Astrocyte of the cerebellum (primary cell): Measurements from ENCODE around the gene IRS1.

Experiments used
- DNase-seq: peaks from one replicate; pipeline ENCODE4 v3.0.0-alpha.2; 2011; ENCODE audit warnings: low read depth
- H3K4me3 ChIP-seq: 2 replicates; pipeline ENCODE4 v1.5.1; 2011; ENCODE audit warnings: mild to moderate bottlenecking, low read depth, low read length, moderate library complexity
- in situ Hi-C: cut with HindIII; loops from 2 replicates; pipeline ENCODE4 v1.10.0; 2017; ENCODE audit warnings: low sequenced_read_pairs
- TF ChIP-seq, protein P1 (sequence below): IDR thresholded peaks from 2 replicates; pipeline ENCODE4 v1.5.1; 2012; ENCODE audit warnings: low read length, low read depth, moderate library complexity, mild to moderate bottlenecking; ENCODE audit errors: missing control alignments

The IRS1 gene

GRCh38 chr2:226739545-226740030, 60.0 kb downstream of the IRS1 start:
- H3K4me3 ChIP-seq = no peak overlapping the region
- in situ Hi-C loops = loop anchor here (5.0 kb wide), 2 partner anchors 38 to 67 kb away; no protein-coding TSS in a partner anchor
- TF ChIP-seq, protein P1, sequence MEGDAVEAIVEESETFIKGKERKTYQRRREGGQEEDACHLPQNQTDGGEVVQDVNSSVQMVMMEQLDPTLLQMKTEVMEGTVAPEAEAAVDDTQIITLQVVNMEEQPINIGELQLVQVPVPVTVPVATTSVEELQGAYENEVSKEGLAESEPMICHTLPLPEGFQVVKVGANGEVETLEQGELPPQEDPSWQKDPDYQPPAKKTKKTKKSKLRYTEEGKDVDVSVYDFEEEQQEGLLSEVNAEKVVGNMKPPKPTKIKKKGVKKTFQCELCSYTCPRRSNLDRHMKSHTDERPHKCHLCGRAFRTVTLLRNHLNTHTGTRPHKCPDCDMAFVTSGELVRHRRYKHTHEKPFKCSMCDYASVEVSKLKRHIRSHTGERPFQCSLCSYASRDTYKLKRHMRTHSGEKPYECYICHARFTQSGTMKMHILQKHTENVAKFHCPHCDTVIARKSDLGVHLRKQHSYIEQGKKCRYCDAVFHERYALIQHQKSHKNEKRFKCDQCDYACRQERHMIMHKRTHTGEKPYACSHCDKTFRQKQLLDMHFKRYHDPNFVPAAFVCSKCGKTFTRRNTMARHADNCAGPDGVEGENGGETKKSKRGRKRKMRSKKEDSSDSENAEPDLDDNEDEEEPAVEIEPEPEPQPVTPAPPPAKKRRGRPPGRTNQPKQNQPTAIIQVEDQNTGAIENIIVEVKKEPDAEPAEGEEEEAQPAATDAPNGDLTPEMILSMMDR = no peak
- DNase-seq = no peak

DNA sequence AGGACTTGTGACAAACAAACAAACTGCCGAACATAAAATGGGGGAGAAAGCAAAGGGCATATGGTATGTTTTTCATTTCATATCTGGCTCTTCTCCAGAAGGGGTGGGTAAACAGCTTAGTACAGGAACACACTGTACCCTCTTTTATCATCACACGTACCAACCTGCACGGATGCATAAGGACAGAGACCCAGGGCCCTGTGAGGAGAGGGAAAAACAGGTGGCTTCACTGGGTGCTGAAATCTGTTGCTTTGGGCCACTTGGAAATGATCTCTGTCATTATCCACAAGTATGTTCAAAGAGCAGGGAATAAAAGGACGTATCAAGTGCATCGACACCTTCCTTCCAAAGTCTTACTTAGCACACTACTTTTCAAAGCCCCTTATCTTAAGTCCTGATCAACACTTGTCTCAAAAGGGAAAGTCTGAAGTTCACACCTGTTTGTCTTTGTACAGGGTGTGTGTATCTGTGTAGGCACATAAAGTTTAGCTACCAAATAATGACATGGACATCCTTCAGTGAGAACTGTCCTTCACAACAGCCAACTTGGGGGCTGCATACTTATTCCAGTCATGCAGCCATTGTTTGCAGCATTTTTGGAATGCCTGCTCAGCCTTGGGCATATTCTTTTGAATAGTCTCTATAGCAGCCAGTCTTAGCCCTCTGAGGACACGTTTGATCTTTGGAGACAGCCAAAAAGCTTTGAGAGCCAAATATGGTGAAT, 60.6 kb downstream of the IRS1 start:
- in situ Hi-C loops = no loop called here
- DNase-seq = no peak
- H3K4me3 ChIP-seq = no peak overlapping the region
- TF ChIP-seq, protein P1 = no peak

GRCh38 chr2:226738191-226738820, 61.3 kb downstream of the IRS1 start:
- no peak overlapping the region for H3K4me3 ChIP-seq
- TF ChIP-seq, protein P1 = no peak
- DNase-seq = no peak
- in situ Hi-C loops = no loop called here

DNA sequence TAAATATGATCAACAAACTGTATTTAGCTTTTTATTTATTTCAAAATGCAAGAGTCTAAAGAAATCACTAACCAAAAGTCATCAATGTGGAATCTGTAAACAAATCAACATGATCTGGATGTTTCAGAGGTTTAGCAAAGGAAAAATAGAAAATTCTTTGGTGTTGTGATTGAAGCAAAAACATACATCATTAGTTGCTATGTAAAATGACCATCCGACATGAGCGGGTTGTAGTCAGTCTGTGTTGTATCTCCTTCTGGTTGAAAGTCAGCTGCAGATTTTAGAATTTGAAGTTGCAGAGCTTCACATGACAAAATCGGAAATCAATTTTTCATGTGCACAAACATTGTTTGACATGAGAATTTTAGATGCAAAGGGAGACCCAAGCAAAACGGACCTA, 63.2 kb downstream of the IRS1 start:
- no peak for DNase-seq
- in situ Hi-C loops = no loop called here
- H3K4me3 ChIP-seq = no peak overlapping the region
- TF ChIP-seq, protein P1 = no peak

DNA sequence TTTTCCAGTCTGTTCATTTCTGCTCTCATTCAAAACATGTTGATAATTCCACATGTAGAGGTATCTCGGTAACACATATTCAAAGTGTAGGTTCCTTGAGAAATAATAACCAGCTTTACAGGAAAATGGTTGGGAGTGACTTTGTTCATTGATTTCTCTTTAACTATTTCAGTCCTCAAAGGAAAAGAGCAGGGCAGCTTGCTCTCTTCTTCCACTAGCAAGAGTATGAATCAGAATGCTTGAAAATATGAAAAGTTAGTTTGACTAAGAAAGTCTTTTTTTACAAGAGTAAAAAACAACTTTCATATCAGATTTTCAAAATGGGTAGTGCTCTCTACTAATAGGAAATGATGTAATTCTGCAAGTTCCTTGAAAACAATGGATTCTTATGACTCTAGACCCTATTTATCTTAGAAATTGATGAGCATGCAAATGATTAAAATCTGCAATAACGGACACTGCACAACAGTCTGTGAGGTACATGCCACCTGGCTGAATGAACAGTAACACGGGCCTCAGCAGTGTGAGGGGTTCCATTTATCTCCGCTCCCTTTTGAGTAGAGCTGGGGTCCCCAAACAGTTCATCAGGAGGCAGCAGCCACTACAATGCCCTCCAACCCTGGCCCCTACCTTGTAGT, 65.6 kb downstream of the IRS1 start:
- TF ChIP-seq, protein P1 = no peak
- in situ Hi-C loops = no loop called here
- no peak for DNase-seq
- no peak overlapping the region for H3K4me3 ChIP-seq

GRCh38 chr2:226733189-226733858, 66.3 kb downstream of the IRS1 start:
- in situ Hi-C loops = no loop called here
- TF ChIP-seq, protein P1 = no peak
- DNase-seq = no peak
- no peak overlapping the region for H3K4me3 ChIP-seq
